Panc1 (cell line): ENCODE data around the gene STK32C. TPM values are rescaled to one million over a fixed set of nuclear protein-coding genes. Genes with fewer than 3 reads are reported as not detected.

Experiments
- ATAC-seq: fragments of 200-7000 bp; cut with Tn5 transposase; 2 replicates; pipeline ENCODE4 v1.9.1; 2020; ENCODE audit warnings: mild to moderate bottlenecking, moderate library complexity
- BruUV-seq: library from RNA; stranded (reverse); fragments of 400-500 nt; replicated peaks from 2 replicates; lab custom pipeline; 2021; lab: Mats Ljungman, UMichigan
- CTCF ChIA-PET: fragments of 300-600 bp; sonication (Branson Sonifier 250); formaldehyde crosslinking; loops from one replicate; lab custom pipeline; 2022; ENCODE audit warnings: antibody characterized with exemption; lab: Charles Lee
- POLR2A ChIA-PET: fragments of 300-600 bp; sonication (Branson Sonifier 250); formaldehyde crosslinking; loops from one replicate; lab custom pipeline; 2022; ENCODE audit warnings: antibody characterized with exemption; lab: Charles Lee
- DNase-seq: peaks from one replicate; pipeline ENCODE4 v3.0.0-alpha.2; 2010; ENCODE audit warnings: low read depth, low spot score
- H3K27ac ChIP-seq: 2 replicates; pipeline ENCODE4 v1.5.1; 2011; ENCODE audit warnings: mild to moderate bottlenecking, low read length, inconsistent platforms
- H3K27me3 ChIP-seq: fragments of 200-500 bp; sonication (Bioruptor generic); 2 replicates; pipeline ENCODE4 v1.6.0; 2014; ENCODE audit warnings: low read length, inconsistent platforms; ENCODE audit not compliant: control insufficient read depth, insufficient read depth
- H3K36me3 ChIP-seq: fragments of 200-500 bp; sonication (Bioruptor generic); 2 replicates; pipeline ENCODE4 v1.5.1; 2014; ENCODE audit warnings: inconsistent platforms, mild to moderate bottlenecking, low read length, moderate library complexity; ENCODE audit not compliant: control insufficient read depth, insufficient read depth
- H3K4me1 ChIP-seq: 2 replicates; pipeline ENCODE4 v1.5.1; 2011; ENCODE audit warnings: inconsistent platforms, mild to moderate bottlenecking, low read length, moderate library complexity; ENCODE audit not compliant: control insufficient read depth, insufficient read depth
- H3K4me3 ChIP-seq, 2 experiments: 2 replicates each; pipeline ENCODE4 v1.5.1; 2011 to 2012; ENCODE audit warnings: low read depth in 2 of 2, low read length in 2 of 2, mild to moderate bottlenecking in 2 of 2, inconsistent platforms in 1 of 2, moderate library complexity in 1 of 2
- H3K9me3 ChIP-seq: fragments of 200-500 bp; sonication (Bioruptor generic); 2 replicates; pipeline ENCODE4 v1.5.1; 2014; ENCODE audit warnings: low read depth, mild to moderate bottlenecking, inconsistent platforms, low read length, moderate library complexity; ENCODE audit not compliant: control insufficient read depth, insufficient read depth
- POLR2AphosphoS5 ChIP-seq: IDR thresholded peaks from 2 replicates; pipeline ENCODE4 v1.6.1; 2012; ENCODE audit warnings: mild to moderate bottlenecking, low read depth, low read length, moderate library complexity
- SIN3A ChIP-seq: IDR thresholded peaks from 2 replicates; pipeline ENCODE4 v1.6.1; 2012; ENCODE audit warnings: low read depth, mild to moderate bottlenecking, low read length, moderate library complexity, borderline replicate concordance; ENCODE audit not compliant: insufficient read depth
- TCF7L2 ChIP-seq: IDR thresholded peaks from 2 replicates; pipeline ENCODE4 v1.6.1; 2011; ENCODE audit warnings: mild to moderate bottlenecking, low read depth, low read length, inconsistent platforms
- in situ Hi-C: cut with HindIII; loops from 2 replicates; pipeline ENCODE4 v1.10.0; 2016; ENCODE audit warnings: low sequenced_read_pairs, low pct_unique_long_range_greater_than_20kb
- intact Hi-C: fragments of 100-400 bp; cut with micrococcal nuclease; formaldehyde crosslinking; loops from one replicate; pipeline ENCODE4 v1.10.0; 2022; ENCODE audit not compliant: unreplicated experiment
- total RNA-seq: library from RNA; stranded (reverse); gene quantifications from one replicate; pipeline ENCODE4 v1.2.1, GENCODE V29; 2021; ENCODE audit not compliant: unreplicated experiment
- TF ChIP-seq, protein P1 (sequence below): fragments of 450-650 bp; IDR thresholded peaks from 2 replicates; pipeline ENCODE4 v1.5.1; 2017; ENCODE audit warnings: mild to moderate bottlenecking
- TF ChIP-seq, protein P2 (sequence below), 2 experiments: IDR thresholded peaks; 2 replicates each; pipeline ENCODE4 v1.6.1; 2011 to 2012; ENCODE audit warnings: low read depth in 2 of 2, control low read depth in 1 of 2, low read length in 1 of 2, mild to moderate bottlenecking in 1 of 2, moderate library complexity in 1 of 2; ENCODE audit not compliant: insufficient read depth in 1 of 2

STK32C gene
- total RNA-seq, 1 experiment from 2014 or later = 53.7 TPM

DNA sequence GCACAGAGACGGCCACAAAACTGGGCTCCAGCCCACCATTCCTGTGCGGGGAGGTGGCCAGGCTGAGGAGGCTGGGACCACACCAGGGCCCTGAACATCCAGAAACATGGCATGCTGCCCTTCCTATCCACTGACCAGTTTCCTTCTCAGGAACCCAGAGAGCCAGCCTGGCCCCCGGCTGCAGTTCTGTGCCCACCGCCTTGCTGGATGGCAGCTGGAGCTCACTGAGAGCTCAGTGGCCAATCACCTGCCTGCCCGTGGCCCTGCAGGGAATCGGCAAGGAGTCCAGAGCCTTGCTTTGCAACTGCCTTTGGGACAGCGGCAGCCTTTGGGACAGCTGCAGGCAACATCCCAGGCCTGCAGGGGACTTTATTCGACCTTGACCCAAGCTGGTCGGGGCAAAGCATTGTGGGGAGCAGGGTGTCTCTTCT is 30.4 kb downstream of the STK32C start:
- Histone ChIP-seq H3K9me3 (no peaks in the 10 kb centered on the region), H3K4me3 (no peak overlapping the region), H3K4me1 (peaks cover 6% of the 10 kb centered on the region), H3K27me3 (no peaks in the 10 kb centered on the region), H3K27ac (no peak overlapping the region), H3K36me3 (no peaks in the 10 kb centered on the region)
- BruUV-seq = no TSS peak
- CTCF ChIA-PET = no interaction called here
- no peak for DNase-seq
- in situ Hi-C loops (no loop called here), intact Hi-C loops (no loop called here)
- POLR2A ChIA-PET = no interaction called here
- ATAC-seq = no peak
- TF ChIP-seq, protein P1, sequence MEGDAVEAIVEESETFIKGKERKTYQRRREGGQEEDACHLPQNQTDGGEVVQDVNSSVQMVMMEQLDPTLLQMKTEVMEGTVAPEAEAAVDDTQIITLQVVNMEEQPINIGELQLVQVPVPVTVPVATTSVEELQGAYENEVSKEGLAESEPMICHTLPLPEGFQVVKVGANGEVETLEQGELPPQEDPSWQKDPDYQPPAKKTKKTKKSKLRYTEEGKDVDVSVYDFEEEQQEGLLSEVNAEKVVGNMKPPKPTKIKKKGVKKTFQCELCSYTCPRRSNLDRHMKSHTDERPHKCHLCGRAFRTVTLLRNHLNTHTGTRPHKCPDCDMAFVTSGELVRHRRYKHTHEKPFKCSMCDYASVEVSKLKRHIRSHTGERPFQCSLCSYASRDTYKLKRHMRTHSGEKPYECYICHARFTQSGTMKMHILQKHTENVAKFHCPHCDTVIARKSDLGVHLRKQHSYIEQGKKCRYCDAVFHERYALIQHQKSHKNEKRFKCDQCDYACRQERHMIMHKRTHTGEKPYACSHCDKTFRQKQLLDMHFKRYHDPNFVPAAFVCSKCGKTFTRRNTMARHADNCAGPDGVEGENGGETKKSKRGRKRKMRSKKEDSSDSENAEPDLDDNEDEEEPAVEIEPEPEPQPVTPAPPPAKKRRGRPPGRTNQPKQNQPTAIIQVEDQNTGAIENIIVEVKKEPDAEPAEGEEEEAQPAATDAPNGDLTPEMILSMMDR = no peak
- TF ChIP-seq TCF7L2 (no peak), SIN3A (no peak), POLR2AphosphoS5 (no peak)
- TF ChIP-seq, protein P2, sequence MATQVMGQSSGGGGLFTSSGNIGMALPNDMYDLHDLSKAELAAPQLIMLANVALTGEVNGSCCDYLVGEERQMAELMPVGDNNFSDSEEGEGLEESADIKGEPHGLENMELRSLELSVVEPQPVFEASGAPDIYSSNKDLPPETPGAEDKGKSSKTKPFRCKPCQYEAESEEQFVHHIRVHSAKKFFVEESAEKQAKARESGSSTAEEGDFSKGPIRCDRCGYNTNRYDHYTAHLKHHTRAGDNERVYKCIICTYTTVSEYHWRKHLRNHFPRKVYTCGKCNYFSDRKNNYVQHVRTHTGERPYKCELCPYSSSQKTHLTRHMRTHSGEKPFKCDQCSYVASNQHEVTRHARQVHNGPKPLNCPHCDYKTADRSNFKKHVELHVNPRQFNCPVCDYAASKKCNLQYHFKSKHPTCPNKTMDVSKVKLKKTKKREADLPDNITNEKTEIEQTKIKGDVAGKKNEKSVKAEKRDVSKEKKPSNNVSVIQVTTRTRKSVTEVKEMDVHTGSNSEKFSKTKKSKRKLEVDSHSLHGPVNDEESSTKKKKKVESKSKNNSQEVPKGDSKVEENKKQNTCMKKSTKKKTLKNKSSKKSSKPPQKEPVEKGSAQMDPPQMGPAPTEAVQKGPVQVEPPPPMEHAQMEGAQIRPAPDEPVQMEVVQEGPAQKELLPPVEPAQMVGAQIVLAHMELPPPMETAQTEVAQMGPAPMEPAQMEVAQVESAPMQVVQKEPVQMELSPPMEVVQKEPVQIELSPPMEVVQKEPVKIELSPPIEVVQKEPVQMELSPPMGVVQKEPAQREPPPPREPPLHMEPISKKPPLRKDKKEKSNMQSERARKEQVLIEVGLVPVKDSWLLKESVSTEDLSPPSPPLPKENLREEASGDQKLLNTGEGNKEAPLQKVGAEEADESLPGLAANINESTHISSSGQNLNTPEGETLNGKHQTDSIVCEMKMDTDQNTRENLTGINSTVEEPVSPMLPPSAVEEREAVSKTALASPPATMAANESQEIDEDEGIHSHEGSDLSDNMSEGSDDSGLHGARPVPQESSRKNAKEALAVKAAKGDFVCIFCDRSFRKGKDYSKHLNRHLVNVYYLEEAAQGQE (IDR thresholded peaks at IDR 0.05; ENCODE audit: insufficient read depth in 1 of 2, low read depth in 2 of 2, low read length in 1 of 2) = no peak

DNA sequence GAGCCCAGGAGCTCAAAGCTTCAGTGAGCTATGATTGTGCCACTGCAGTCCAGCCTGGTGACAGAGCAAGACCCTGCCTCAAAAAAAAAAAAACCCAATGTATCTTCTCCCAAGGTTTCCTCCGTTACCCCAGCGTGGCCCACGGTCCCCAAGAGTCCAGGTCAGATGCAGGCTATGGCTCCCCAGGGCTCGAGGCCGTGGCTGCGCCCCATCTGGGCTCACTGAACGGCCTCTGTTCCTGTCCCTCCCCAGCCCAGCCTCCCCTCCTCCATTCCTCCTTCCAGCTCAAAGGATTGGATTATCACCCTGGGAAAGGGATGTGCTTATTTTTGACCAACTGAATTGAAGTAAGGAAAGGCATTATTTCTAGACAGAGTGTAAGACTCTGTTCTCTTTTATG is 31.0 kb downstream of the STK32C start:
- ATAC-seq = no peak
- TF ChIP-seq, protein P2 (IDR thresholded peaks at IDR 0.05; ENCODE audit: insufficient read depth in 1 of 2, low read depth in 2 of 2, low read length in 1 of 2) = no peak
- no peak for TF ChIP-seq SIN3A
- no peak for TF ChIP-seq POLR2AphosphoS5
- TF ChIP-seq, protein P1 = no peak
- DNase-seq = no peak
- Histone ChIP-seq H3K4me3 (no peak overlapping the region), H3K36me3 (no peaks in the 10 kb centered on the region), H3K9me3 (no peaks in the 10 kb centered on the region), H3K27ac (no peak overlapping the region), H3K4me1 (peaks cover 5% of the 10 kb centered on the region), H3K27me3 (no peaks in the 10 kb centered on the region)
- ChIA-PET POLR2A (interaction anchor here (0.6 kb wide), 1 partner anchor 102 kb away, joined by 3 read pairs; no protein-coding TSS in a partner anchor), CTCF (no interaction called here)
- in situ Hi-C loops (no loop called here), intact Hi-C loops (no loop called here)
- BruUV-seq = no TSS peak
